Ovary (tissue), 9 donors: ENCODE results near the gene CCBE1. TPM values are rescaled to one million over a fixed set of nuclear protein-coding genes. Genes with fewer than 3 reads are reported as not detected.

ENCODE experiments used
- DNase-seq, 5 donors: peaks; one replicate each; pipeline ENCODE4 v3.0.0-alpha.2; 2019 to 2020
- H3K27ac ChIP-seq, 2 donors: fragments of 200-600 bp; one replicate each; pipeline versions ENCODE4 v1.5.1 to v1.8.0; 2019 to 2022
- H3K27me3 ChIP-seq: fragments of 200-600 bp; one replicate; pipeline ENCODE4 v1.8.0; 2022
- H3K36me3 ChIP-seq: fragments of 200-600 bp; sonication (generic); one replicate; pipeline ENCODE4 v1.5.1; 2019
- H3K4me1 ChIP-seq: one replicate; pipeline ENCODE4 v1.8.1; 2013; ENCODE audit warnings: mild to moderate bottlenecking, moderate library complexity; ENCODE audit not compliant: insufficient read depth
- H3K4me3 ChIP-seq: fragments of 200-600 bp; sonication (generic); one replicate; pipeline ENCODE4 v1.5.1; 2017
- H3K9me3 ChIP-seq, 2 donors: fragments of 200-600 bp in 1 of 2; sonication (generic) in 1 of 2; one replicate each; pipeline versions ENCODE4 v1.5.1 to v1.8.1; 2013 to 2019; ENCODE audit warnings: mild to moderate bottlenecking in 1 of 2, moderate library complexity in 1 of 2
- CTCF ChIP-seq, 3 donors: fragments of 450-650 bp in 2 of 3; fragments of 200-600 bp in 1 of 3; IDR thresholded peaks; one replicate each; pipeline versions ENCODE4 v1.5.1 to v1.8.0; 2016 to 2022; ENCODE audit warnings: antibody characterized with exemption in 3 of 3, mild to moderate bottlenecking in 1 of 3
- EP300 ChIP-seq: sonication (generic); formaldehyde crosslinking; IDR thresholded peaks from one replicate; pipeline ENCODE4 v1.6.1; 2017; ENCODE audit warnings: antibody characterized with exemption
- POLR2A ChIP-seq: fragments of 450-650 bp; IDR thresholded peaks from one replicate; pipeline ENCODE4 v1.6.1; 2017; ENCODE audit warnings: antibody characterized with exemption, mild to moderate bottlenecking, moderate library complexity
- WGBS, 3 donors: extraction: QIAGEN DNeasy Blood & Tissue Kit in 1 of 3; methylation state at CpG; one replicate each; pipeline versions ENCODE4 v1.1.5 to v1.1.7; 2013 to 2017; 5-methylcytosine and 5-hydroxymethylcytosine counted together
- intact Hi-C, 4 donors: fragments of 100-400 bp; cut with DNase I; formaldehyde crosslinking; loops; one replicate each; pipeline versions ENCODE4 v1.11.0 to v1.15.1; 2022 to 2023
- polyA plus RNA-seq, 2 donors: library from polyadenylated mRNA; stranded (reverse); fragments of 200-250 nt in 1 of 2; fragments of 350-450 nt in 1 of 2; fragmentation: Illumina TruSeq in 1 of 2; extraction: RNeasy Lipid Tissue Mini Kit (QIAGEN cat#74804) in 1 of 2; gene quantifications; one replicate each; pipeline ENCODE4 v1.2.3, GENCODE V29; 2013 to 2014
- total RNA-seq, 7 donors: library from RNA; depleted of rRNA in 2 of 7; stranded (reverse); fragments of >200 nt in 2 of 7; fragmentation: NEBNext Ultra II Directional in 3 of 7; extraction: Animal tissue kit (Norgen Biotek cat#: 25700) in 3 of 7; gene quantifications; one replicate each; pipeline versions ENCODE4 v1.1.0 to v1.2.4, GENCODE V29; 2016 to 2023
- donor health status: DM: no; HTN: no; CAD: no; lungs with moderate emphysema.
- donor health status: DM: no; HTN: no; CAD: no.
- donor health status: Bipolar disorder and iron deficiency.
- donor health status: DM: yes; HTN: yes; CAD: no.
- donor health status: DM: no; HTN: no; CAD: no.
- donor health status: DM: yes; HTN: yes; CAD: no.

The CCBE1 gene
- total and polyA plus RNA-seq, 9 donors: 15.9 to 109 (median 43.9) TPM

GRCh38 chr18:59646228-59646962 lies 50.8 kb downstream of the CCBE1 start:
- no peak for DNase-seq
- H3K27ac ChIP-seq: no peak overlapping the region

GRCh38 chr18:59643740-59644139 lies 53.5 kb downstream of the CCBE1 start:
- no peak for TF ChIP-seq CTCF (IDR thresholded peaks at IDR 0.05)
- no peak for TF ChIP-seq EP300
- Histone ChIP-seq H3K4me3 (no peak overlapping the region), H3K27me3 (no peaks in the 10 kb centered on the region), H3K4me1 (peaks cover 2% of the 10 kb centered on the region), H3K9me3 (no peaks in the 10 kb centered on the region), H3K27ac (no peak overlapping the region), H3K36me3 (no peaks in the 10 kb centered on the region)
- DNase-seq: no peak
- intact Hi-C loops: no loop called here
- 95 to 99% (median 99%) methylated on average over 6 of the region's 6 CpGs for WGBS, 3 donors

More at GRCh38 chr18:59646228-59646962, 50.8 kb downstream of the CCBE1 start:
- intact Hi-C loops: no loop called here
- no peaks in the 10 kb centered on the region for H3K9me3 ChIP-seq
- H3K27me3 ChIP-seq: no peaks in the 10 kb centered on the region
- H3K36me3 ChIP-seq: no peaks in the 10 kb centered on the region
- H3K4me1 ChIP-seq: peaks cover 3% of the 10 kb centered on the region
- TF ChIP-seq POLR2A (no peak), EP300 (no peak), CTCF (IDR thresholded peaks at IDR 0.05) (no peak)
- no peak overlapping the region for H3K4me3 ChIP-seq
- 81 to 84% (median 84%) methylated on average over 11 of the region's 11 CpGs for WGBS, 3 donors

GRCh38 chr18:59640721-59641120 lies 56.5 kb downstream of the CCBE1 start:
- Histone ChIP-seq H3K27ac (no peak overlapping the region), H3K36me3 (no peaks in the 10 kb centered on the region), H3K4me1 (no peaks in the 10 kb centered on the region), H3K4me3 (no peak overlapping the region), H3K27me3 (no peaks in the 10 kb centered on the region), H3K9me3 (no peaks in the 10 kb centered on the region)
- DNase-seq: no peak
- TF ChIP-seq POLR2A (no peak), CTCF (IDR thresholded peaks at IDR 0.05) (no peak), EP300 (no peak)
- 25 to 68% (median 25%) methylated on average over 3 of the region's 3 CpGs for whole genome bisulfite sequencing, 3 donors
- intact Hi-C loops: no loop called here

- intact Hi-C loops: loop anchor here in 1 of 4 donors (10.0 kb wide), 1 partner anchor 185 kb away; no protein-coding TSS in a partner anchor
- TF ChIP-seq POLR2A (no peak), CTCF (IDR thresholded peaks at IDR 0.05) (no peak), EP300 (no peak)
- Histone ChIP-seq H3K4me1 (no peaks in the 10 kb centered on the region), H3K27me3 (no peaks in the 10 kb centered on the region), H3K27ac (no peak overlapping the region), H3K36me3 (no peaks in the 10 kb centered on the region), H3K9me3 (no peaks in the 10 kb centered on the region), H3K4me3 (no peak overlapping the region)
- 59 to 73% (median 62%) methylated on average over 5 of the region's 5 CpGs for WGBS, 3 donors
- DNase-seq: no peak
Observed at GRCh38 chr18:59639821-59640220, 57.4 kb downstream of the CCBE1 start.
